ENCODE measurements around the gene SLC34A2. TPM values are rescaled to one million over a fixed set of nuclear protein-coding genes. Genes with fewer than 3 reads are reported as not detected.

Gene SLC34A2
- total RNA-seq, 6 experiments from 2014 or later, result 0.39 to 0.98 (median 0.79) TPM

DNA sequence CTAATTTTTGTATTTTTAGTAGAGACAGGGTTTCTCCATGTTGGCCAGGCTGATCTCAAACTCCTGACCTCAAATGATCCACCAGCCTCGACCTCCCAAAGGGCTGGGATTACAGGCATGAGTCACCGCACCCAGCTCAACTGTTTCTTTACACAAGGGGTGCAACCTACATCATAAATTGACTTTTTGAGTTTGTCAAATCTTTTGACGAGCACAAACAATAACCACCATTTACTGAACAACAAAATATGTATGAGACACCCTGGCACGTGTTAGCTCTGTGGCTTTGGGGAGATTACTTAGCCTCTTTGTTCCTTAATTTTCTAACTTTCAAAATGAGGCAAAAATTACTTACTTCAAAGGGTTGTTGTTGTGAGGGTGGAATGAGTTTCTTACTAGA is 23.5 kb upstream of the SLC34A2 start:
- no peak for ATAC-seq

DNA sequence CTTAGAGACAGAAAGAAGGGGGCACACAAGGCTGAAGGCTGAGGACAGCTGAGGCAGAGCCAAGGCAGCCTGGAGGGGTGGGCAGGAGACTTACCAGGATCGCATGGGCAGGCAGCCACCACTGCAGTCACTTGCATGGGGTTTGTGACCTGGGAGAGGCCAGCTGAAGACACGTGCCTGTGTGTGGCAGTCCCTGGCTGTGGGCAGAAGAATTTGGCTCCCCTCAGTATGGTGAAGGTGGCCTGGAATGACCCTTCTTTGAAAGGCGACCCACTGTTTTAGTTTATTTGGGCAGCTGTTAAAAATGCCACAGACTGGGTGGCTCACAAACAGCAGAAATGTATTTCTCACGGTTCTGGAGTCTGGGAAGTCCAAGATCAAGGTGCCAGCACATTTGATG is 22.1 kb upstream of the SLC34A2 start:
- intact Hi-C loops (cut with DNase I), result no loop called here
- WGBS (ENCODE audit: insufficient coverage, low coverage, low lambda C conversion rate, missing lambda C conversion rate), result no CpG with 5 or more reads among the region's 4 CpGs
- Histone ChIP-seq H3K27ac (no peak overlapping the region), H3K4me1 (no peaks in the 10 kb centered on the region), H3K27me3 (no peaks in the 10 kb centered on the region), H3K9me3 (no peaks in the 10 kb centered on the region), H3K36me3 (no peaks in the 10 kb centered on the region), H3K4me3 (no peak overlapping the region)
- DNase-seq, result no peak
- TF ChIP-seq, protein P1, sequence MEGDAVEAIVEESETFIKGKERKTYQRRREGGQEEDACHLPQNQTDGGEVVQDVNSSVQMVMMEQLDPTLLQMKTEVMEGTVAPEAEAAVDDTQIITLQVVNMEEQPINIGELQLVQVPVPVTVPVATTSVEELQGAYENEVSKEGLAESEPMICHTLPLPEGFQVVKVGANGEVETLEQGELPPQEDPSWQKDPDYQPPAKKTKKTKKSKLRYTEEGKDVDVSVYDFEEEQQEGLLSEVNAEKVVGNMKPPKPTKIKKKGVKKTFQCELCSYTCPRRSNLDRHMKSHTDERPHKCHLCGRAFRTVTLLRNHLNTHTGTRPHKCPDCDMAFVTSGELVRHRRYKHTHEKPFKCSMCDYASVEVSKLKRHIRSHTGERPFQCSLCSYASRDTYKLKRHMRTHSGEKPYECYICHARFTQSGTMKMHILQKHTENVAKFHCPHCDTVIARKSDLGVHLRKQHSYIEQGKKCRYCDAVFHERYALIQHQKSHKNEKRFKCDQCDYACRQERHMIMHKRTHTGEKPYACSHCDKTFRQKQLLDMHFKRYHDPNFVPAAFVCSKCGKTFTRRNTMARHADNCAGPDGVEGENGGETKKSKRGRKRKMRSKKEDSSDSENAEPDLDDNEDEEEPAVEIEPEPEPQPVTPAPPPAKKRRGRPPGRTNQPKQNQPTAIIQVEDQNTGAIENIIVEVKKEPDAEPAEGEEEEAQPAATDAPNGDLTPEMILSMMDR (IDR thresholded peaks at IDR 0.05), result no peak
- no peak for TF ChIP-seq POLR2A (IDR thresholded peaks at IDR 0.05)
- ATAC-seq, result no peak

More for the DNA sequence above, 23.5 kb upstream of the SLC34A2 start:
- Histone ChIP-seq H3K36me3 (no peaks in the 10 kb centered on the region), H3K9me3 (no peaks in the 10 kb centered on the region), H3K4me3 (no peak overlapping the region), H3K27ac (no peak overlapping the region), H3K27me3 (no peaks in the 10 kb centered on the region), H3K4me1 (no peaks in the 10 kb centered on the region)
- TF ChIP-seq POLR2A (IDR thresholded peaks at IDR 0.05), result no peak
- TF ChIP-seq, protein P1 (IDR thresholded peaks at IDR 0.05), result no peak
- intact Hi-C loops (cut with DNase I), result no loop called here
- DNase-seq, result no peak
- WGBS (ENCODE audit: insufficient coverage, low coverage, low lambda C conversion rate, missing lambda C conversion rate), result 50% methylated on average over 4 of the region's 4 CpGs

DNA sequence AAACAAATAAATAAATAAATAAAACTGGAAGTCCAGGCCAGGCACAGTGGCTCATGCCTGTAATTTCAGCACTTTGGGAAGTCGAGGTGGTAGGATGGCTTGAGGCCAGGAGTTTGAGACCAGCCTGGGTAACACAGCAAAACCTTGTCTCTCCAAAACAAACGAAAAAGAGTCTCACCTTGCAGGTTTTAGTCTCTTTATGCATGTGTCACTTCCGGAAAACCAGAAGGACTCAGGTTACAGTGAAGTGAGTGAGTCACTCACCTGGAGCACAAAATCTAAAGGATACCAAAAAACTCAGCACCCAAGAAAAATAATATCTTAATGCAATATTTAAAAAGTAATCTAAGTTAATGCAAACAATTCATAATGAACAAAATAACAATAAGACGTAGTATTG is 20.1 kb upstream of the SLC34A2 start:
- Histone ChIP-seq H3K9me3 (no peaks in the 10 kb centered on the region), H3K27ac (no peak overlapping the region), H3K36me3 (no peaks in the 10 kb centered on the region), H3K4me3 (no peak overlapping the region), H3K27me3 (no peaks in the 10 kb centered on the region), H3K4me1 (no peaks in the 10 kb centered on the region)
- intact Hi-C loops (cut with DNase I), result no loop called here
- no peak for TF ChIP-seq POLR2A (IDR thresholded peaks at IDR 0.05)
- TF ChIP-seq, protein P1 (IDR thresholded peaks at IDR 0.05), result no peak
- 43% methylated on average over 4 of the region's 4 CpGs for WGBS (ENCODE audit: insufficient coverage, low coverage, low lambda C conversion rate, missing lambda C conversion rate)
- ATAC-seq (no peak), DNase-seq (no peak)

DNA sequence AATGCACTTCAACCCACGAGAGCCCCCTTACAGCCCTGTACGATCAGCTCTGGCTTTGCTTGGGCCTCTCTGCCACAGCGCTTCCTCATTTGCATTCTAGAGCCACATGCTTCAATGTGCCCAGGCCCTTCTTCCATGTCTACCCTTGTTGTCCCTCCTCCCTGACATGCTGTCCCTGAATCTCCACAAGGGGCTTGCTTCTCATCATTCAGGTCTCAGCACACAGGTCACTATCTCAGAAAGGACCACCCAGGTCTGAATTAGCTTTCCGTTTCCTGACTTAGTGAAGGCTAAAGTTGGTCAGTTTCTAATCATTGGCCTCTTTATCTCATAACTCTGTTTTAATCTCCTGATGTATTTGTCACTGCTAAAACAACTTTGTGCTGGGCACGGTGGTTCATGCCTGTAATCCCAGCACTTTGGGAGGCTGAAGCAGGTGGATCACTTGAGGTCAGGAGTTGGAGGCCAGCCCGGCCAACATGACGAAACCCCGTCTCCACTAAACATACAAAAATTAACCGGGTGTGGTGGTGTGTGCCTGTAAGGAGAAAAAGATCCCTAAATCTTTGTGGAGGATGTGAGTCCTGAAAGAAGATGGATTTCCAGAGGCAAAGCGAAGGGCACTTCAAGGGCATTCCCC is 17.9 kb upstream of the SLC34A2 start:
- Histone ChIP-seq H3K36me3 (no peaks in the 10 kb centered on the region), H3K27ac (no peak overlapping the region), H3K27me3 (no peaks in the 10 kb centered on the region), H3K9me3 (no peaks in the 10 kb centered on the region), H3K4me1 (no peaks in the 10 kb centered on the region), H3K4me3 (no peak overlapping the region)
- ATAC-seq (no peak), DNase-seq (no peak)
- 74% methylated on average over 10 of the region's 10 CpGs for WGBS (ENCODE audit: insufficient coverage, low coverage, low lambda C conversion rate, missing lambda C conversion rate)
- intact Hi-C loops (cut with DNase I), result no loop called here
- no peak for TF ChIP-seq POLR2A (IDR thresholded peaks at IDR 0.05)
- TF ChIP-seq, protein P1 (IDR thresholded peaks at IDR 0.05), result no peak

DNA sequence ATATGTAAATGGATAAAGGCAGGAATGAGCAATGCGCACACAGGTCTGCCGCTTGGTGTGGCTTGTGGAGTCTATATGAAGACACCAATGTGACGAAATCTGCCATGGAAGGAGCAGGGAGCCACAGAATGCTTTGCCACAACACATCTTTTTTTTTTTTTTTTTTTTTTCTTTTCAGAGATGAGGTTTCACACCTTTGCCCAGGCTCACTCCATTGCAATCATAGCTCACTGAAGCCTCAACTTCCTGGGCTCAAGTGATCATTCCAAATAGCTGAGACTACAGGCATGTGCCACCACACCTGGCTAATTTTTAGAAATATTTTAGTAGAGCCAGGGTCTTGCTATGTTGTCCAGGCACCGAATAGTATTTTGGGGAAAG is 17.4 kb upstream of the SLC34A2 start:
- Histone ChIP-seq H3K4me1 (no peaks in the 10 kb centered on the region), H3K27me3 (no peaks in the 10 kb centered on the region), H3K27ac (no peak overlapping the region), H3K36me3 (no peaks in the 10 kb centered on the region), H3K9me3 (no peaks in the 10 kb centered on the region), H3K4me3 (no peak overlapping the region)
- 52% methylated on average over 4 of the region's 4 CpGs for WGBS (ENCODE audit: insufficient coverage, low coverage, low lambda C conversion rate, missing lambda C conversion rate)
- intact Hi-C loops (cut with DNase I), result no loop called here
- ATAC-seq, result no peak
- TF ChIP-seq POLR2A (IDR thresholded peaks at IDR 0.05), result no peak
- TF ChIP-seq, protein P1 (IDR thresholded peaks at IDR 0.05), result no peak
- DNase-seq, result no peak
